IMR-90 (cell line): ENCODE data around the gene LPIN1.

Source experiments
- BHLHE40 ChIP-seq: fragments of 150-350 bp; IDR thresholded peaks from 2 replicates; pipeline ENCODE4 v1.6.1; 2016; ENCODE audit warnings: mild to moderate bottlenecking, low read depth, low read length
- CEBPB ChIP-seq: IDR thresholded peaks from 2 replicates; pipeline ENCODE4 v1.6.1; 2012; ENCODE audit warnings: low read depth, low read length, improper control_type of control experiment
- CHD1 ChIP-seq: IDR thresholded peaks from 2 replicates; pipeline ENCODE4 v1.6.1; 2012; ENCODE audit warnings: low read depth, low read length, improper control_type of control experiment
- CTCF ChIP-seq: conservative IDR thresholded peaks from 2 replicates; pipeline ENCODE4 v1.5.1; 2012; ENCODE audit warnings: mild to moderate bottlenecking, low read depth, low read length, improper control_type of control experiment
- ELK1 ChIP-seq: fragments of 150-350 bp; IDR thresholded peaks from 2 replicates; pipeline ENCODE4 v1.6.1; 2016; ENCODE audit warnings: low read depth, mild to moderate bottlenecking, low read length, moderate library complexity, borderline replicate concordance
- MAFK ChIP-seq: IDR thresholded peaks from 2 replicates; pipeline ENCODE4 v1.6.1; 2012; ENCODE audit warnings: low read depth, low read length, improper control_type of control experiment
- MXI1 ChIP-seq: IDR thresholded peaks from 2 replicates; pipeline ENCODE4 v1.6.1; 2012; ENCODE audit warnings: low read depth, mild to moderate bottlenecking, low read length, moderate library complexity, borderline replicate concordance
- POLR2A ChIP-seq: IDR thresholded peaks from 2 replicates; pipeline ENCODE4 v1.6.1; 2012; ENCODE audit warnings: mild to moderate bottlenecking, low read depth, low read length
- SMC3 ChIP-seq: fragments of 150-350 bp; IDR thresholded peaks from 2 replicates; pipeline ENCODE4 v1.6.1; 2016; ENCODE audit warnings: low read depth, mild to moderate bottlenecking, antibody characterized with exemption, low read length, moderate library complexity

- TF ChIP-seq CTCF (no peak), POLR2A (no peak), ELK1 (no peak), SMC3 (no peak), CHD1 (no peak), MXI1 (no peak), BHLHE40 (no peak), MAFK (no peak), CEBPB (no peak)
Observed at GRCh38 chr2:11724151-11724550, 22.3 kb upstream of the LPIN1 start.
